HS-5 (cell line): ENCODE results near the gene SPTBN4.
"Not testable (repeated sequence)": the region's sequence is repeated elsewhere in the genome, so short reads cannot be mapped to it uniquely, and the experiment has no call there.

Experiments used
- DNase-seq: peaks from one replicate; pipeline ENCODE4 v3.0.0-alpha.2; 2012; ENCODE audit warnings: low read depth

SPTBN4 gene

DNA sequence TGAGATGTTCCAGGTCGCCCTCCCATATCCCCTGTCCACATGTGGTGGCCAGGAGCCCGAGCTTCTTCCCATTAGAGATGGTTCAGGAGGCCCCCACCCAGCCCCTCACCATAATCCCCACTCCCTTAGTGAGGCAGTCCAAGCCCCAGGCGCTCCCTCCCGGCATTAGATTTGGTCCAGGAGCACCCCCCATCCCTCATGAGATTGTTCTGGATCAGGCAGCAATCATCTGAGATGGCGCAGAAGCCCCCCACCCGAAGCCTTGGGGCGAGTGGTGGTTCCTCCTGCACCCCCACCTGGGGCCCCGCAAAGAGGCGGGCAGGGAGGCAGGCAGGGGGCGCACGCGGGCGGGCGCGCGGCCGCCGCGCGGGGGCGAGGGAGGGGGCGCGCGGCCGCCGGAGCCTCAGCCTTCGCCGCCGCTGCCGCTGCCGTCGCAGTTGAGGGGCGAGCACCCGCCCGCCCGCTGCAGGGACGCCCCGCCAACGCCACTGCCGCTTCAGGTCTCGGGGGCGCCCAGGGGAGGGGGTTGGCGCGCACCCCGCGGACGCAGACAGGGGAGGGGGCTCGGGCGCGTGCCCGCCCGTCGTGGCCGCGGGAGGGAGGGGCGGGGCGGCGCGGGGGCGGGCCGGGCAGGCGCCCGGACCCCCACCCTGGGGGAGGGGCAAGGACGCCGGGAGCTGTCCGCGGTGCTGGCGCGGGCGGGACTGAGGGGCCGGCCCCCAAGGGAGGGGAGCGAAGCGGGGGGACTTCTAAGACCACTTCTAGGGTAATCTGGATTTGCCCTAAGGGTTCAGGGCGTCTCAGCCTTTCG lies 63.5 kb downstream of the SPTBN4 start:
- DNase-seq = no peak

DNA sequence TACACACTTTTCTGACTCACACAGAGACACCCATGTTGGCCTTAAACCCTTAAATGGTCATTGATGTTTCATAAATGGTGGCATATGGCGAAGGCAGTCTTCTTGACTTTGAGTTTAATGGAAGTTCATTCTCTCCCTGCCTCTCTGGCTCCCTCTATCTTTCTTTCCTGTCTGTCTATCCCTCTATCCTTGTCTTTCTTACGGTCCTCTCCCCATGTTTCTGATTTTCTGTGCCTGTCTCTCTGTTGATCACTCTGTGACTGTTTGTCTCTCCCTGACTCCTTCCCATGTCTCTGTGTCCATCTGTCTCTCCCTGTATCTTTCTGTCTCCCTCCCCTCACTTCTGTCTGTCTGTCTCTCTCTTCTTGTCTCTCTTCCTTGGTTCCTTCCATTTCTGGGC lies 66.7 kb downstream of the SPTBN4 start:
- DNase-seq = no peak

GRCh38 chr19:40534148-40534547 lies 67.3 kb downstream of the SPTBN4 start:
- no peak for DNase-seq

GRCh38 chr19:40539070-40539469 lies 72.3 kb downstream of the SPTBN4 start:
- no peak for DNase-seq

- DNase-seq = no peak
Measured at GRCh38 chr19:40542202-40542859, 75.5 kb downstream of the SPTBN4 start.

GRCh38 chr19:40543029-40543597 lies 76.3 kb downstream of the SPTBN4 start:
- no peak for DNase-seq

DNA sequence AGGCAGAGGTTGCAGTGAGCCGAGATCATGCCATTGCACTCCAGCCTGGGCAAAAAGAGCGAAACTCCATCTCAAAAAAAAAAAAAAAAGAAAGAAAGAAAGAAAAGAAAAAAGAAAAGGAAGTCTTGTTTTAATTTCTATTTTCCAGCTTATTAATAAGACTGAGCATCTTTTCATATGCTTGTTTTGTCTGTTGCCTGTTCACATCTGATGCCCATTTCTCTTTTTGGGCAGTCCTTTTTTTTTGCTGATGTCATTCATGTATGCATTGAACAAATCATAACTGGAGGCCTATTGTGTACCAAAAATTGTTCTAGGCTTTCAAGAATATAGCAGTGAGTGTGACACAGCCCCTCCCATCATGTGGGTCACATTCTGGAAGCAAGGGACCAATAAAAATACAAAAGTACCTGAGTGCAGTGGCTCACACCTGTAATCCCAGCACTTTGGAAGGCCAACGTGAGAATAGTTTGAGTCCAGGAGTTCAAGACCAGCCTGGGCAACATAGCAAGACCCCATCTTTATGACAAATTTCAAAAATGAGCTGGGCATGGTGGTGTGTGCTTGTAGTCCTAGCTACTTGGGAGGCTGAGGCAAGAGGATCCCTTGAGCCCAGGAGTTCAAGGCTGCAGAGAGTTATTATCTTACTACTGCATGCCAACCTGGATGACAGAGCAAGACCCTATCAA lies 79.5 kb downstream of the SPTBN4 start:
- not testable (repeated sequence) for DNase-seq

DNA sequence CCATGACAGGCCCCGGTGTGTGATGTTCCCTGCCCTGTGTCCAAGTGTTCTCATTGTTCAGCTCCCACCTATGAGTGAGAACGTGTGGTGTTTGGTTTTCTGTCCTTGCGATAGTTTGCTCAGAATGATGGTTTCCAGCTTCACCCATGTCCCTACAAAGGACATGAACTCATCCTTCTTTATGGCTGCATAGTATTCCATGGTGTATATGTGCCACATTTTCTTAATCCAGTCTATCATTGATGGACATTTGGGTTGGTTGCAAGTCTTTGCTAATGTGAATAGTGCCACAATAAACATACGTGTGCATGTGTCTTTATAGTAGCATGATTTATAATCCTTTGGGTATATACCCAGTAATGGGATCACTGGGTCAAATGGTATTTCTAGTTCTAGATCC lies 80.4 kb downstream of the SPTBN4 start:
- DNase-seq = not testable (repeated sequence)

GRCh38 chr19:40547836-40548235 lies 81.0 kb downstream of the SPTBN4 start:
- DNase-seq = no peak

- DNase-seq = no peak
Measured at GRCh38 chr19:40549007-40549708, 82.4 kb downstream of the SPTBN4 start.

DNA sequence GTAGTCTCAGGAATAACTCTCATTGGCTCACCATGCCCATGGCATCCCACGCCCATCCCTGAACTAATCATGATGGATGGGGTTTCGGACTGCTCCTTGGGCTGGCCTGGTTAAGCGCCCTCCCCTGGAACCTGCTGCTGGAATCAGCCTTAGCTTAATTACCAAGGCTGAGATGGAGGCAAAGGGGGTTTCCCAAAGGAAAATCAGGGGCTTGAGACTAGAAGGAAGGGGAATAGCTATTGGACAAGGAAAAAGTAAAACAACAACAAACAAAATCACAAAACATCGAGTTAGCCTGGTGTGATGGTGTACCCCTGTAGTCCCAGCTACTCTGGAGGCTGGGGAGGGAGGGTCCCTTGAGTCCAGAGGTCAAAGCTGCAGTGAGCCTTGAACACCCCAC lies 84.2 kb downstream of the SPTBN4 start:
- no peak for DNase-seq

- no peak for DNase-seq
Measured at GRCh38 chr19:40552848-40553247, 86.0 kb downstream of the SPTBN4 start.

DNA sequence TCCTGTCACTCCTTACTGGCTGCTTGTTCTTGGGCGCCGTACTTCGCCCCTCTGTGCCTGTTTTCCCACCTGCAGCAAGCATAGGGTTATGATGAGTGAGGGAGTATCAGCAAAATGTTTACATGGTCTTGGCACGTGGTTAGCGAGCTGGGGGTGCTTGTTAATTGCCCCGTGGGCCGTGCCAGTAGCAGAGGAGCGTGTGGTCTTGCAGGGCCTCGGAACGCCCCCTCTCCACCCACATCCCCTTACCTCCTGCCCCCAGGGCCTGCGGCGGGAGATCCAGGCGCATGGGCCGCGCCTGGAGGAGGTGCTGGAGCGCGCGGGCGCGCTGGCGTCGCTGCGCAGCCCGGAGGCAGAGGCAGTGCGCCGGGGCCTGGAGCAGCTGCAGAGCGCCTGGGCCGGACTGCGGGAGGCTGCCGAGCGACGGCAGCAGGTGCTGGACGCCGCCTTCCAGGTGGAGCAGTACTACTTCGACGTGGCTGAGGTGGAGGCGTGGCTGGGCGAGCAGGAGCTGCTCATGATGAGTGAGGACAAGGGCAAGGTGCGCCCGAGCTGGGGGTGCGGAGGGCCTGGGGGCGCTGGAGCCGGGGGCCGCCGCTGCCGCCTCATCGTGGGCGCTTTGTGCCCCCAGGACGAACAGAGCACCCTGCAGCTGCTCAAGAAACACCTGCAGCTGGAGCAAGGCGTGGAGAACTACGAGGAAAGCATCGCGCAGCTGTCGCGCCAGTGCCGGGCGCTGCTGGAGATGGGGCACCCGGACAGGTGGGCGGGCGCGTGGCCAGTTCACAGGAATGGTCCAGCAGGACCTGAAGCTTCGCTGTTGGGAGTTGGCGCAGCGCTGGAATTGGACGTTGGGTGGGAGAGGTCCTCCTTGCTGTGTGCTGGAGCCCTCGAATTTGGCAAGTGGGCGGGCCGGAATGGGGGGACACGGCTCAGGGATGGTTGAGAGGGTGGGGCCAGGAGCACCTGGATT lies 87.4 kb downstream of the SPTBN4 start:
- no peak for DNase-seq

- DNase-seq = no peak
Measured at GRCh38 chr19:40555978-40556689, 89.3 kb downstream of the SPTBN4 start.

DNA sequence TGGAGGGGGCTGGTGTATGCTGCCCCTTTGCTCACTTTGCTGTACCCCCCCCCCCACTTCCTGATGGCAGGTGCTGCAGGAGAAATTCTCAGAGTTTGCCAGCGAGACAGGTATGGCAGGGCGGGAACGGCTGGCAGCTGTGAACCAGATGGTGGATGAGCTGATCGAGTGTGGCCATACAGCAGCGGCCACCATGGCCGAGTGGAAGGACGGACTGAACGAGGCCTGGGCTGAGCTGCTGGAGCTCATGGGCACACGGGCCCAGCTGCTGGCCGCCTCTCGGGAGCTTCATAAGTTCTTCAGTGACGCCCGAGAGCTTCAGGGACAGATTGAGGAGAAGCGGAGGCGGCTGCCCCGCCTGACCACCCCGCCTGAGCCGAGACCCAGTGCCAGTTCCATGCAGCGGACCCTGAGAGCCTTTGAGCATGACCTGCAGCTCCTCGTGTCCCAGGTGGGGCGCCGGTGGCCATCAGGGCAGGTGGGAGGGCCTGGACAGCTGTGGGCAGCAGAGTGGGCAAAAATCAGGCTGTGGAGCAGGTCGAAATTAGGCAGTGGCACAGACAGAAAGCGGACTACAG lies 90.2 kb downstream of the SPTBN4 start:
- DNase-seq = no peak

DNA sequence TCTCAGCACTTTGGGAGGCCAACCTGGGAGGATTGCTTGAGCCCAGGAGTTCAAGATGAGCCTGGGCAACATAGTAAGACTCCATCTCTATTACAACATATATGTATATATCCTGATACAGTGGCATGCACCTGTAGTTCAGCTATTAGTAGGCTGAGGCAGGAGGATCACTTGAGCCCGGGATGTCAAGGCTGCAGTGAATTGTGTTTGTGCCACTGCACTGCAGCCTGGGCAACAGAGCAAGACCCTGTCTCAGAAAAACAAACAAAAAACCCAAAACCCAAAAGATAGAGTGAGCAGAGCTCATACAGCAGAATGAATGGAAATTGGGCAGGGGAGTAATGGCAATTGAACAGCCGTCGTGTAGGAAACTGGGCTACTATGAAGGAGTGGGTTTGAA lies 92.6 kb downstream of the SPTBN4 start:
- no peak for DNase-seq

GRCh38 chr19:40560092-40560507 lies 93.3 kb downstream of the SPTBN4 start:
- DNase-seq = no peak

DNA sequence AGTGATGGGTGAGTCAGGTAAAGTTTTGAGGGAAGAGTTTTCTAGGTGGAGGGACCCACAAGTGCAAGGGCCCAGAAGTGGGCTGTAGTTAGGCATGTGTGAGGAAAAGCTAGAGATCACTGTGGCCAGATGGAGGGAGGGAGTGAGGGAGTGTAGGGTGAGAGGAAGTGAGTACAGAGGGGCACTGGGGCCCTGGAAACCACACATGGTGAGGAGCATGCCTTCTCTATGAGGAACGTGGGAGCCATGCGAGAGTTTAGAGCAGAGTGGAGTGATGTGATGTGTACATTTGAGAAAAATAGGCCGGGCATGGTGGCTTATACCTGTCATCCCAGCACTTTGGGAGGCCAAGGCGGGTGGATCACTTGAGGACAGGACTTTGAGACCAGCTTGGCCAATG lies 95.1 kb downstream of the SPTBN4 start:
- DNase-seq = no peak

GRCh38 chr19:40564535-40564934 lies 97.7 kb downstream of the SPTBN4 start:
- DNase-seq = not testable (repeated sequence)

GRCh38 chr19:40565355-40565754 lies 98.6 kb downstream of the SPTBN4 start:
- DNase-seq = no peak
